Natural killer cell (primary cell): ENCODE measurements around the gene PPP2R3B. TPM values are rescaled to one million over a fixed set of nuclear protein-coding genes. Genes with fewer than 3 reads are reported as not detected.

Experiments used
- ATAC-seq, 3 donors: fragments of 150-1000 bp in 2 of 3; fragments of 200-7000 bp in 1 of 3; cut with Tn5 transposase; 1 replicate in 1 of 3; 2 replicates in 2 of 3; pipeline ENCODE4 v1.10.0; 2021; ENCODE audit warnings: mild to moderate bottlenecking in 2 of 3, moderate library complexity in 2 of 3
- DNase-seq, 2 donors: peaks; one replicate each; pipeline versions ENCODE4 v3.0.0 to v3.0.0-alpha.2; 2013 to 2021; ENCODE audit warnings: mixed read lengths in 1 of 2
- H3K27ac ChIP-seq: one replicate; pipeline ENCODE4 v1.5.1; 2013; ENCODE audit warnings: mild to moderate bottlenecking, low read length
- H3K27me3 ChIP-seq: one replicate; pipeline ENCODE4 v1.6.1; 2013; ENCODE audit warnings: low read length; ENCODE audit not compliant: control insufficient read depth, insufficient read depth
- H3K36me3 ChIP-seq: one replicate; pipeline ENCODE4 v1.6.1; 2013; ENCODE audit warnings: low read length; ENCODE audit not compliant: control insufficient read depth, insufficient read depth
- H3K4me1 ChIP-seq: one replicate; pipeline ENCODE4 v1.6.1; 2013; ENCODE audit warnings: low read length; ENCODE audit not compliant: control insufficient read depth, insufficient read depth
- H3K4me3 ChIP-seq: one replicate; pipeline ENCODE4 v1.5.1; 2013; ENCODE audit warnings: low read length
- H3K9me3 ChIP-seq: one replicate; pipeline ENCODE4 v1.6.1; 2013; ENCODE audit warnings: low read length; ENCODE audit not compliant: control insufficient read depth, insufficient read depth
- H3K27ac Mint-ChIP-seq, 2 donors: one replicate each; pipeline ENCODE4 v1.8.0; 2022; ENCODE audit warnings: mild to moderate bottlenecking in 2 of 2, mixed read lengths in 2 of 2, moderate library complexity in 1 of 2
- H3K27me3 Mint-ChIP-seq, 2 donors: one replicate each; pipeline ENCODE4 v1.8.0; 2022; ENCODE audit warnings: low read depth in 2 of 2, mixed read lengths in 2 of 2
- H3K36me3 Mint-ChIP-seq: one replicate; pipeline ENCODE4 v1.8.0; 2022; ENCODE audit warnings: mixed read lengths
- H3K4me1 Mint-ChIP-seq, 2 donors: one replicate each; pipeline ENCODE4 v1.8.0; 2022; ENCODE audit warnings: mixed read lengths in 2 of 2
- H3K4me3 Mint-ChIP-seq: one replicate; pipeline ENCODE4 v1.8.0; 2022; ENCODE audit warnings: mild to moderate bottlenecking, moderate library complexity, mixed read lengths
- H3K9me3 Mint-ChIP-seq, 2 donors: one replicate each; pipeline ENCODE4 v1.8.0; 2022; ENCODE audit warnings: mixed read lengths in 2 of 2
- WGBS: methylation state at CpG from one replicate; pipeline ENCODE4 v1.1.7; 2013; ENCODE audit warnings: missing lambda C conversion rate; ENCODE audit not compliant: insufficient coverage; 5-methylcytosine and 5-hydroxymethylcytosine counted together
- intact Hi-C: fragments of 100-400 bp; cut with micrococcal nuclease; formaldehyde crosslinking; loops from one replicate; pipeline ENCODE4 v1.14.2; 2022
- total RNA-seq, 4 donors: library from RNA; stranded (reverse); fragments of 120-200 nt in 1 of 4; gene quantifications; one replicate each; pipeline versions ENCODE4 v1.2.3 to v1.2.4, GENCODE V29; 2013 to 2022
- TF ChIP-seq, protein P1 (sequence below): fragments of 200-600 bp; IDR thresholded peaks from one replicate; pipeline ENCODE4 v1.8.0; 2022; ENCODE audit warnings: antibody characterized with exemption

Gene PPP2R3B
- total RNA-seq, 3 donors from 2014 or later (not counting 1 experiment from before 2014, with no cell fraction given) = 14.0 to 19.4 (median 14.6) TPM

DNA sequence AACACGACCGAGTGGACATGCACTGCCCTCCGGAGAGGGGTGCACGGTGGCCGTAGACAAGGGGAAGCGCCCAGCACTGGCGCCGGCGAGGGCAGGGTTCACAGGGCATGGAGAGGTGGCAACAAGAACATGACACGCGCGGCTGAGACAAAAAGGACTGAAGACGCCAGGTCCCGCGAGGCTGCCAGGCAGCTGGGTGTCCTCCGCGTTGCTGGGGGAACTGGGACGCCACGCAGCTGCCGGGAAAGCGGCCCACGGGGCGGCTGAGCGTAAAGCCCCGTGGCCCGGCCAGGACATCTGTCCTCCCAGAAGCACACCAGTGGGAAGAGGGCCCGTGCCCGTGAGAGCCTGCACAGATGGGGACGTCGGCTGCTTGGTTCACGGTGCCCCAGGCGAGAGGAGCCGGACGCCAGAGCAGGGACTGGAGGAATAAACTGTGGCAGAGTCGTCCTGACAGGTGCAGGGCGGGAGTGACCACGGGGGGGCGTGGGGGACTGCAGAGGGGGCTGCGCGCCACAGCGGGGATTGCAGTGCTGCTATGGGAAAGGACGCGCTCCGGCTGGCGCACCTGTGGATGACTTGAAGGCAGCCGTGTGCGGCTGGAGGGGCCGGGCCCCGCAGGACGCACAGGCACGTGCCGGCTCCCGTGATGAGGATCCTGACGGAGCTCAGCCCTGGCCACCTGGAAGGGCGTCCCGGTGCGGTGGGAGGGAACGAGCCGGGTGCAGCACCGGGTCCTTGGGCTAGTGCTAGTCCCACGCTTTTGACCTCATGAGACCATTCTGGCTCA lies 36.0 kb downstream of the PPP2R3B start:
- no peak for ATAC-seq
- H3K27me3 Mint-ChIP-seq = no peaks in the 10 kb centered on the region
- intact Hi-C loops = no loop called here
- DNase-seq = no peak
- no peaks in the 10 kb centered on the region for H3K9me3 Mint-ChIP-seq
- Histone ChIP-seq H3K4me1 (no peaks in the 10 kb centered on the region), H3K9me3 (no peaks in the 10 kb centered on the region), H3K27ac (no peak overlapping the region), H3K27me3 (no peaks in the 10 kb centered on the region), H3K4me3 (no peak overlapping the region), H3K36me3 (no peaks in the 10 kb centered on the region)
- no peaks in the 10 kb centered on the region for H3K36me3 Mint-ChIP-seq
- WGBS = 96% methylated on average over 61 of the region's 61 CpGs
- TF ChIP-seq, protein P1, sequence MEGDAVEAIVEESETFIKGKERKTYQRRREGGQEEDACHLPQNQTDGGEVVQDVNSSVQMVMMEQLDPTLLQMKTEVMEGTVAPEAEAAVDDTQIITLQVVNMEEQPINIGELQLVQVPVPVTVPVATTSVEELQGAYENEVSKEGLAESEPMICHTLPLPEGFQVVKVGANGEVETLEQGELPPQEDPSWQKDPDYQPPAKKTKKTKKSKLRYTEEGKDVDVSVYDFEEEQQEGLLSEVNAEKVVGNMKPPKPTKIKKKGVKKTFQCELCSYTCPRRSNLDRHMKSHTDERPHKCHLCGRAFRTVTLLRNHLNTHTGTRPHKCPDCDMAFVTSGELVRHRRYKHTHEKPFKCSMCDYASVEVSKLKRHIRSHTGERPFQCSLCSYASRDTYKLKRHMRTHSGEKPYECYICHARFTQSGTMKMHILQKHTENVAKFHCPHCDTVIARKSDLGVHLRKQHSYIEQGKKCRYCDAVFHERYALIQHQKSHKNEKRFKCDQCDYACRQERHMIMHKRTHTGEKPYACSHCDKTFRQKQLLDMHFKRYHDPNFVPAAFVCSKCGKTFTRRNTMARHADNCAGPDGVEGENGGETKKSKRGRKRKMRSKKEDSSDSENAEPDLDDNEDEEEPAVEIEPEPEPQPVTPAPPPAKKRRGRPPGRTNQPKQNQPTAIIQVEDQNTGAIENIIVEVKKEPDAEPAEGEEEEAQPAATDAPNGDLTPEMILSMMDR = no peak
- no peak overlapping the region for H3K27ac Mint-ChIP-seq
- peaks cover 0 to 16% of the 10 kb centered on the region in 2 donors for H3K4me1 Mint-ChIP-seq
- H3K4me3 Mint-ChIP-seq = no peak overlapping the region

DNA sequence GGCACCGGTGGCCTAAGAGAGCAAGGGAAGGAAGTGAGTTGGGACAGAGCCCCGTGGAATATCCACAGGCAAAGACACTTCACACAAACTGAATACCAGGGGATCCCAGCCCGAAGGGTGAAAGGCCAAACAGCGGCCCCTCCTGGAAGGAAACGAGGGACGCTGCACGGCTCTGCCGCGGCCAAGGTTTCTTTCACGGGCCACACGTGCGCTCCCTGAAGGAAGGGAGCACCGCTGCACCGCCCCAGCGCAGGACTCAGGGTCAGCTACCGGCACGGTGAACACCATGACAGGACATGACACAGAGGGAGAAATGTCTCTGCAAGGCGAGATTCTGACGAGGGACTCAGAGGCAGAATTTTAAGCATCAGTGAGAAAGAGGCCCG lies 36.6 kb downstream of the PPP2R3B start:
- no peaks in the 10 kb centered on the region for H3K36me3 ChIP-seq
- H3K4me3 ChIP-seq = no peak overlapping the region
- ATAC-seq (no peak), DNase-seq (no peak)
- no peaks in the 10 kb centered on the region for H3K9me3 ChIP-seq
- intact Hi-C loops = no loop called here
- H3K27me3 ChIP-seq = no peaks in the 10 kb centered on the region
- no peak overlapping the region for H3K27ac ChIP-seq
- H3K27me3 Mint-ChIP-seq = no peaks in the 10 kb centered on the region
- H3K4me3 Mint-ChIP-seq = no peak overlapping the region
- H3K4me1 Mint-ChIP-seq = peaks cover 0 to 13% of the 10 kb centered on the region in 2 donors
- H3K36me3 Mint-ChIP-seq = no peaks in the 10 kb centered on the region
- 94% methylated on average over 20 of the region's 20 CpGs for WGBS
- no peaks in the 10 kb centered on the region for H3K4me1 ChIP-seq
- H3K9me3 Mint-ChIP-seq = no peaks in the 10 kb centered on the region
- H3K27ac Mint-ChIP-seq = no peak overlapping the region
- TF ChIP-seq, protein P1 = no peak

DNA sequence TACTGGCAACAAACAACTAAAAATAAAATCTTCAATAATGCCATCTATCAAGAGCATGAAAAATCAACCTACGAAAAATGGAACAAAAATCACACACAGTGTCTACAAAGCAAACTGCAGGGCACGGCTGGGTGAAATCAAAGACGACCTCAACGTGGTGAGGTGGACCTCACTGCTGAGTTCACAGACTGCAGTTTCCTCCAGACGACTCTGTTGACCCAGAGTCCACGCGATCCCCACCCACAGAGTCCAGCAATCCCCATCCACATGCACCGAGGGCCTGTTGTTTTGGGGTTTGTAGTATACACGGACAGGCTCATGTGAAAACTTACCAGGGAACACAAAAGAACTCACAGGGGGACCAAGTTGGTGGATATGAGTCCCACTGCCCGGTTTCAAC lies 37.0 kb downstream of the PPP2R3B start:
- Histone ChIP-seq H3K36me3 (no peaks in the 10 kb centered on the region), H3K27ac (no peak overlapping the region), H3K4me1 (no peaks in the 10 kb centered on the region), H3K4me3 (no peak overlapping the region), H3K9me3 (no peaks in the 10 kb centered on the region), H3K27me3 (no peaks in the 10 kb centered on the region)
- ATAC-seq (no peak), DNase-seq (no peak)
- Mint-ChIP-seq H3K4me3 (no peak overlapping the region), H3K36me3 (no peaks in the 10 kb centered on the region), H3K9me3 (no peaks in the 10 kb centered on the region), H3K4me1 (peaks cover 0 to 14% of the 10 kb centered on the region in 2 donors), H3K27ac (no peak overlapping the region), H3K27me3 (no peaks in the 10 kb centered on the region)
- intact Hi-C loops = loop anchor here (10.0 kb wide), 1 partner anchor 55 kb away; no protein-coding TSS in a partner anchor
- TF ChIP-seq, protein P1 = no peak
- WGBS = 84% methylated on average over 10 of the region's 10 CpGs

DNA sequence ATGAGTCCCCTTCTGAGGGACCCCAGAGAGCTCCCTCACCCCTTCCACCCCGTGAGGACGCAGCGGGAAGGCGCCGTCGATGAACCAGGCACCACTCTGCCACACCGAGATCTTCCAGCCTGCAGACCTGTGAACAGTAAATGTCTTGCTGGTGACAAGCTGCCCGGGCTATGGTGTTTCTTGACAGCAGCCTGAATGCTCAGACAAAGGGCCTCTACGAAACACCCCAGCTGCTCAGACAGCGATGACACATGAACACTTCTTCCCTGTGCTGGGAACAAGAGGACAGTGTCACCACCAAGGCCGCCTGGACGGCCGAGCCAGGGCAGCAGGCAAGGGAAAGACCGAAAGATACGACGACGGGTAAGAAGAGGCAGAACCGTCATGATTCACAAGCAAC lies 37.5 kb downstream of the PPP2R3B start:
- no peaks in the 10 kb centered on the region for H3K27me3 Mint-ChIP-seq
- intact Hi-C loops = loop anchor here (10.0 kb wide), 1 partner anchor 56 kb away; no protein-coding TSS in a partner anchor
- WGBS = 98% methylated on average over 18 of the region's 18 CpGs
- H3K36me3 Mint-ChIP-seq = no peaks in the 10 kb centered on the region
- TF ChIP-seq, protein P1 = no peak
- Histone ChIP-seq H3K27ac (no peak overlapping the region), H3K27me3 (no peaks in the 10 kb centered on the region), H3K9me3 (no peaks in the 10 kb centered on the region), H3K4me3 (no peak overlapping the region), H3K36me3 (no peaks in the 10 kb centered on the region), H3K4me1 (no peaks in the 10 kb centered on the region)
- no peak overlapping the region for H3K27ac Mint-ChIP-seq
- peaks cover 0 to 14% of the 10 kb centered on the region in 2 donors for H3K4me1 Mint-ChIP-seq
- no peak for ATAC-seq
- no peaks in the 10 kb centered on the region for H3K9me3 Mint-ChIP-seq
- DNase-seq = no peak
- no peak overlapping the region for H3K4me3 Mint-ChIP-seq
